Bronchial epithelial cell (primary cell): ENCODE results near the gene HDAC9. TPM values are rescaled to one million over a fixed set of nuclear protein-coding genes. Genes with fewer than 3 reads are reported as not detected.

Experiments used
- DNase-seq: peaks from one replicate; pipeline ENCODE4 v3.0.0-alpha.2; 2010; ENCODE audit warnings: low read depth
- FAIRE-seq: peaks from 2 replicates; lab custom pipeline; 2011; peaks lifted over from hg19 to GRCh38; lab: Jason Lieb, UNC
- H3K27me3 ChIP-seq: 2 replicates; pipeline ENCODE4 v1.5.1; 2011; ENCODE audit warnings: low read length; ENCODE audit not compliant: control insufficient read depth, insufficient read depth
- H3K36me3 ChIP-seq: 2 replicates; pipeline ENCODE4 v1.5.1; 2011; ENCODE audit warnings: low read length; ENCODE audit not compliant: control insufficient read depth, insufficient read depth
- H3K4me3 ChIP-seq: 2 replicates; pipeline ENCODE4 v1.5.1; 2011; ENCODE audit warnings: mild to moderate bottlenecking, low read depth, low read length, control low read depth
- total RNA-seq: library from RNA; depleted of rRNA; stranded (reverse); fragments of >200 nt; gene quantifications from 2 replicates; pipeline ENCODE4 v1.2.1, GENCODE V29; 2014
- TF ChIP-seq, protein P1 (sequence below): IDR thresholded peaks from 2 replicates; pipeline ENCODE4 v1.5.1; 2011; ENCODE audit warnings: mild to moderate bottlenecking, moderate library complexity, low read length, control low read depth, inconsistent platforms; ENCODE audit not compliant: insufficient read depth, severe bottlenecking

The HDAC9 gene
- total RNA-seq, 1 donor from 2014 or later: 12.1 TPM

DNA sequence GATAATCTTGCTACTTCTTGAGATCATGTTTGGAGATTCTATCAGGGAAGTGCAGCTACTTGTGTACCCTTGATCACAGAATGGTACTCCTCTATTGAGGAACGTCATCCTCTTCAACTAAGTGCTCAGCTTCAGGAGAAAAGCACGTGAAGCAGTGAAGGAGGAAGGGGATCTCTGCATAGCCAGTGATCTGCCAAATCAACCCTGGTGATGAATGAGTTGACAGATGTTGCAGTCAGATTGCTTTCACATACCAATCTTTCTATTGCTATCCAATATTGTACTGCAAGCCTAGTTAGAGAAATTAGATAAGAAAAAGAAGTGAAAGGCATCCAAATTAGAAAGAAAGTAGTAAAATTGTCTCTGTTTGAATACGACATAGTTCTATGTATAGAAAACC, 312.5 kb downstream of the HDAC9 start:
- H3K36me3 ChIP-seq: no peaks in the 10 kb centered on the region
- H3K27me3 ChIP-seq: no peaks in the 10 kb centered on the region
- DNase-seq (no peak), FAIRE-seq (no peak)
- TF ChIP-seq, protein P1, sequence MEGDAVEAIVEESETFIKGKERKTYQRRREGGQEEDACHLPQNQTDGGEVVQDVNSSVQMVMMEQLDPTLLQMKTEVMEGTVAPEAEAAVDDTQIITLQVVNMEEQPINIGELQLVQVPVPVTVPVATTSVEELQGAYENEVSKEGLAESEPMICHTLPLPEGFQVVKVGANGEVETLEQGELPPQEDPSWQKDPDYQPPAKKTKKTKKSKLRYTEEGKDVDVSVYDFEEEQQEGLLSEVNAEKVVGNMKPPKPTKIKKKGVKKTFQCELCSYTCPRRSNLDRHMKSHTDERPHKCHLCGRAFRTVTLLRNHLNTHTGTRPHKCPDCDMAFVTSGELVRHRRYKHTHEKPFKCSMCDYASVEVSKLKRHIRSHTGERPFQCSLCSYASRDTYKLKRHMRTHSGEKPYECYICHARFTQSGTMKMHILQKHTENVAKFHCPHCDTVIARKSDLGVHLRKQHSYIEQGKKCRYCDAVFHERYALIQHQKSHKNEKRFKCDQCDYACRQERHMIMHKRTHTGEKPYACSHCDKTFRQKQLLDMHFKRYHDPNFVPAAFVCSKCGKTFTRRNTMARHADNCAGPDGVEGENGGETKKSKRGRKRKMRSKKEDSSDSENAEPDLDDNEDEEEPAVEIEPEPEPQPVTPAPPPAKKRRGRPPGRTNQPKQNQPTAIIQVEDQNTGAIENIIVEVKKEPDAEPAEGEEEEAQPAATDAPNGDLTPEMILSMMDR: no peak
- no peak overlapping the region for H3K4me3 ChIP-seq

DNA sequence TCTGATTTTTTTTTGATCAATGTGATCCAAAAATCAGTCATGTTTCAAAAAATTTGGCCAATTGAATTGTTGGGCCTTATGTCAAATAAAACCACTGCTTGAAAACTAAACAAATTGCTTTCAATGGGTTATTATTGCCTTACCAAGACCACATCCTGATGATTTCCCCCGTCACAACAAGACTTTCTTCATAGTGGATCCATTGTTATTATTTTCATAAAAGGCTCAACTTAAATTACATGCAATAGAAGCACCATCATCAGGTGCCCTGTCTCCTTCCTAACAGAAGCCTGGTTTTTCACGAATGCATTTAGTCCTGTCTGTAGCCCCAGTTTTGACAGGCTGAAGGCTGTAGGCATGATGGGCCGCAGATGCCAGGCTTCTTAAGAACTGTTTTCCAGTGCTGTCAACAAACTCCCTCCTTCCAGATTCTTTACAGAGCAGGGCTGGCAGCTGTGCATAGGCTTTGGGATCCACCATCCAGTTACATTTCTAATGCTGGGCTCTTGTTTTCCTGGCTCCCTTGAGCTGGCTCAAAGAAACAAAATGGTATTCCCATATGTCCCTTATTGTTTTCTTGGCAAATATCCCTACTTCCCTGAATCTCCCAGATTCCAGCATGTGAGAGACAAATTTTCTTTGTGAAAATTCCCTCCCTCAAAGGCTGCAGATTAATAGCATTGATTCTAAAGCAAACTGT, 319.9 kb downstream of the HDAC9 start:
- H3K36me3 ChIP-seq: no peaks in the 10 kb centered on the region
- DNase-seq (no peak), FAIRE-seq (no peak)
- H3K27me3 ChIP-seq: no peaks in the 10 kb centered on the region
- TF ChIP-seq, protein P1: no peak
- H3K4me3 ChIP-seq: no peak overlapping the region

DNA sequence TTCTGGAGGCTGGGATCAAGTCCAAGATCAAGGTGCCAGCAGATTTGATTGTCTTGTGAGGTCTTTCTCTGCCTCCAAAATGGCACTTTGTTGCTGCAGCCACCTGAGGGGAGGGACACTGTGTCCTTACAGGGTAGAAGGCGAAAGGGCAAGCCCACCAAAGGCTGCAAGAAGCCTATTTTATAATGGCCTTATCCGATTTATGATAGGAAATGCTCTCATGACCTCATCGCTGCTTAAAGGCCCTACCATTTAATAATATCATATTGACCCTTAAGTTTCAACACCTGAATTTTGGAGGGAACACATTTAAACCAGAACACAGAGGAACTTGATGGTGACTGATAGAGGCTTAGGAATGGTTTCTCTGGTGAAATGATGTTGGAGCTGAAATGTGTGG, 325.4 kb downstream of the HDAC9 start:
- H3K4me3 ChIP-seq: no peak overlapping the region
- no peaks in the 10 kb centered on the region for H3K27me3 ChIP-seq
- DNase-seq (no peak), FAIRE-seq (no peak)
- H3K36me3 ChIP-seq: no peaks in the 10 kb centered on the region
- TF ChIP-seq, protein P1: no peak

DNA sequence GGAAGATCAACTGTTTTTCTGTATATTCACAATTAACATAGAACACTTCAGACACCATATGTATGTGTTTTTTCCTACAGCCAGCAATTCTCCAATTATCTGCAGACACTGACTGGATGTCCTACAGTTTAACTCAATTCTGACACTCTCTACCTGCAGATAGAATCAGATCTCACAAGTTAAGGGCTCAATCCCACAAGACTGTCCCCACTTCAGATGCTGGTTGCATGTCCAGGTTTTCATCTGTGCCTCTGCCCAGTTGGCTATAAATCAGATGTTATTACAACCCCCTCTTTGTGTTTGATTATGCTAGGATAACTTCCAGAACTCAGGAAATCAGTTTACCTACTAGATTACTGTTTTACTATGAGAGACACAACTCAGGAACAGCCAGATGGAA, 326.0 kb downstream of the HDAC9 start:
- no peak for DNase-seq
- no peak for FAIRE-seq

DNA sequence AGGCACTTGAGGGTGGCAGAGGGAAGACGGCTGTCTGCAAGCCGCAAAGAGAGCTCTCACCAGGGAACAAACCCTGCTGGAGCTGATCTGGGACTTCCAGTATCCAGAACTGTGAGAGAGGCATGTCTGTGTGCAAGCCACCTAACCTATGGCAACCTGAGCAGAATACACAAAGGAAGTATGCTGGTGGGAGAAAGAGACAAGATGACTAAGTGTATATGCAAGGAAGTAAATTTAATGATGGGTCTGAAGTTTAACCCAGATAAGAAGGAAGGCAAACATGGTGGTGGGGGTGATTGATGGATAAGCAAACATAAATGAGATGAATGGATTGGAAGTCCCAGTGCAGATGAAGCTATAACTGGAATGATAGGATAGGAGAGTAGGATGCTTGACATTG, 328.6 kb downstream of the HDAC9 start:
- DNase-seq (no peak), FAIRE-seq (no peak)
- H3K27me3 ChIP-seq: no peaks in the 10 kb centered on the region
- TF ChIP-seq, protein P1: no peak
- no peak overlapping the region for H3K4me3 ChIP-seq
- H3K36me3 ChIP-seq: no peaks in the 10 kb centered on the region

More for the DNA sequence above, 326.0 kb downstream of the HDAC9 start:
- H3K36me3 ChIP-seq: no peaks in the 10 kb centered on the region
- H3K27me3 ChIP-seq: no peaks in the 10 kb centered on the region
- TF ChIP-seq, protein P1: no peak
- H3K4me3 ChIP-seq: no peak overlapping the region
